Measurements from ENCODE around the gene TAF1L.
A peak's percentile ranks its signal among the peaks of the same experiment; 100 is the strongest.
"Not testable (repeated sequence)": the region's sequence is repeated elsewhere in the genome, so short reads cannot be mapped to it uniquely, and the experiment has no call there.

TAF1L gene, protein sequence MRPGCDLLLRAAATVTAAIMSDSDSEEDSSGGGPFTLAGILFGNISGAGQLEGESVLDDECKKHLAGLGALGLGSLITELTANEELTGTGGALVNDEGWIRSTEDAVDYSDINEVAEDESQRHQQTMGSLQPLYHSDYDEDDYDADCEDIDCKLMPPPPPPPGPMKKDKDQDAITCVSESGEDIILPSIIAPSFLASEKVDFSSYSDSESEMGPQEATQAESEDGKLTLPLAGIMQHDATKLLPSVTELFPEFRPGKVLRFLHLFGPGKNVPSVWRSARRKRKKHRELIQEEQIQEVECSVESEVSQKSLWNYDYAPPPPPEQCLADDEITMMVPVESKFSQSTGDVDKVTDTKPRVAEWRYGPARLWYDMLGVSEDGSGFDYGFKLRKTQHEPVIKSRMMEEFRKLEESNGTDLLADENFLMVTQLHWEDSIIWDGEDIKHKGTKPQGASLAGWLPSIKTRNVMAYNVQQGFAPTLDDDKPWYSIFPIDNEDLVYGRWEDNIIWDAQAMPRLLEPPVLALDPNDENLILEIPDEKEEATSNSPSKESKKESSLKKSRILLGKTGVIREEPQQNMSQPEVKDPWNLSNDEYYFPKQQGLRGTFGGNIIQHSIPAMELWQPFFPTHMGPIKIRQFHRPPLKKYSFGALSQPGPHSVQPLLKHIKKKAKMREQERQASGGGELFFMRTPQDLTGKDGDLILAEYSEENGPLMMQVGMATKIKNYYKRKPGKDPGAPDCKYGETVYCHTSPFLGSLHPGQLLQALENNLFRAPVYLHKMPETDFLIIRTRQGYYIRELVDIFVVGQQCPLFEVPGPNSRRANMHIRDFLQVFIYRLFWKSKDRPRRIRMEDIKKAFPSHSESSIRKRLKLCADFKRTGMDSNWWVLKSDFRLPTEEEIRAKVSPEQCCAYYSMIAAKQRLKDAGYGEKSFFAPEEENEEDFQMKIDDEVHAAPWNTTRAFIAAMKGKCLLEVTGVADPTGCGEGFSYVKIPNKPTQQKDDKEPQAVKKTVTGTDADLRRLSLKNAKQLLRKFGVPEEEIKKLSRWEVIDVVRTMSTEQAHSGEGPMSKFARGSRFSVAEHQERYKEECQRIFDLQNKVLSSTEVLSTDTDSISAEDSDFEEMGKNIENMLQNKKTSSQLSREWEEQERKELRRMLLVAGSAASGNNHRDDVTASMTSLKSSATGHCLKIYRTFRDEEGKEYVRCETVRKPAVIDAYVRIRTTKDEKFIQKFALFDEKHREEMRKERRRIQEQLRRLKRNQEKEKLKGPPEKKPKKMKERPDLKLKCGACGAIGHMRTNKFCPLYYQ (N-terminal part only)

DNA sequence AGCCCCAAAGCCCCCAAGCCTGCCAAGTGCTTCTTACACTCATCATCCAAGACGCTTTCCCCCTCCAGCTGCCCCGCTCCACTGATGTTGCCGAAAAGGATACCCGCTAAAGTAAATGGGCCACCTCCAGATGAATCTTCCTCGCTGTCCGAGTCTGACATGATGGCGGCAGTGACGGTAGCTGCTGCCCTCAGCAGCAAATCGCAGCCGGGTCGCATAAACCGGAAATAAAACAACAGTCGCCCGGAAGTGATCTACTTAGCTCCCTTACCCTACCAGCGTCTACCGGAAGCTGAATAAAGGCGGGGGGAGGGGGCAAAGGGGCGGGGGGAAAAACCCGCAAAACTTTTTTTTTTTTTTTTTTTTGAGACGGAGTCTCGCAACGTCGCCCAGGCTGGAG, at the start of gene TAF1L:
TSS of gene TAF1L (minus strand) at position 308 of the 400 bp plus-strand sequence. CDS start at position 218, 90 bp downstream.
- DNase-seq: no peak

DNA sequence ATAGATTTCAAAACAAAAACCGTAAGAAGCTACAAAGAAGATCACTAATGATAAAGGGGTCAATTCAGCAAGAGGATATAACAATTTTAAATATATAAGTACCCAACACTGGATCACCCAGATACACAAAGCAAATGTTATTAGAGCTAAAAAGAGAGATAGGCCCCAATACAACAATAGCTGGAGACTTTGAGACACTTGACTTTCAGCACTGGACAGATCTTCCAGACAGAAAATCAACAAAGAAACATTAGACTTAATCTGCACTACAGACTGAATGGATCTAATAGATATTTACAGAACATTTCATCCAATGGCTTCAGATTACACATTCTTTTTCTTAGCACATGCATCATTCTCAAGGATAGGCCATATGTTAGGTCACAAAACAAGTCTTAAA, 46.3 kb upstream of the TAF1L start:
- DNase-seq: no peak

DNA sequence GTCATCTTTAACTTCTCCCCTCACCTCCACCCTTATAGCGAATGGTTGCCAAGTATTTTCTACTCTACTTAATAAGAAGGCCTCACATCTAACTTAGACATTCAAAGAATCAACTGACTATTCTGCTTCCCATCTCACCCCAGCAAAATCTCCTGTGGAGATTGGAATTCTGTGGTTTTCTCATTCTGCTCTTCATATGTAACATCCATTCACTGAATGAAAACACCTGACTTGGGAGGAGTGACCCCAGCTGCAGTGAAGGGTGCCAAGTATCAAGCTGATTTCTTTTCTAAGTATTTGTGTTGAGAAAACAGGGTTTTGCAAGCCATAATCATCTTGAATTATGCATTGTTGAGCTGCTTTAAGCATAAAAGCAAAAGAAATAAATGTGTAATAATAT, 42.5 kb upstream of the TAF1L start:
- DNase-seq: no peak

- DNase-seq: no peak
Observed at GRCh38 chr9:32672469-32672868, 37.0 kb upstream of the TAF1L start.

- no peak for DNase-seq
Observed at GRCh38 chr9:32671333-32671732, 35.9 kb upstream of the TAF1L start.

GRCh38 chr9:32665101-32665500, 29.6 kb upstream of the TAF1L start:
- no peak for DNase-seq

DNA sequence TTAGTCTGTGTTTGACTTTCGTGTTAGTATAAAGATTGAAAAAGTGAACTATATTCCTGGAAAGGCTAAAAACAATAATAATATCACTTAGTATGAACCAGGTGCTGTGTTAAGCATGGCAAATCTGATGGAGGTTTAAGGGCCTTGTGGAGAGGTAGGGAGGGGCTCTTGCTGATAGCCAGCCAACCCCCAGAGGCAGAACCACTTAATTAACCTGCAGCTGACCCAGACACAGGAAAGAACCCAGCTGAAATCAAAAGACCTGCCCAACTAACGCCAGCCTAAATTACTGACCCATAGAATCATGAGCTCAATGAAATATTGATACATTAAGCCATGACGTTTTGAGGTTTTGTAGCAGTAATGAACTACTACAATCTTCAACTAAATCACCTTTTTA, 28.3 kb upstream of the TAF1L start:
- DNase-seq: no peak

DNA sequence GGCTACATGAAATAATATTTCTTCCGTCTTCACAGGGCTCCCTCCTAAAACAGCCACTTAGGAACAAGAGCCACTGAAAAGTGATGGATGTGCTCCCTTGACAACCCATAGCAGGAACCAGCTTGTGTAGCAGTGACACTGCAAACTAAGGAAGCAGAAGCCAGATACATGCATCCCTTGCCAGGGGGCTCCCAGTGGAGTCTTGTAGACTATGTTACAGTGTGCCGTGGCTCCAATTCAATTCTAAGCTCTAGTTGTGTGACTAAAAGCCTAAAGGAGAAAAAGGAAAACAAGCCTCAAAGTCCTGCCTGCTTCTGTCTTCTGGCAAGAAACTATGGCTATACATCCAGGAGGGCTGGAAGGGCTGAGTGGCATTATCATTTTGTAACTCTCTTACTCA, 12.2 kb upstream of the TAF1L start:
- DNase-seq: no peak

DNA sequence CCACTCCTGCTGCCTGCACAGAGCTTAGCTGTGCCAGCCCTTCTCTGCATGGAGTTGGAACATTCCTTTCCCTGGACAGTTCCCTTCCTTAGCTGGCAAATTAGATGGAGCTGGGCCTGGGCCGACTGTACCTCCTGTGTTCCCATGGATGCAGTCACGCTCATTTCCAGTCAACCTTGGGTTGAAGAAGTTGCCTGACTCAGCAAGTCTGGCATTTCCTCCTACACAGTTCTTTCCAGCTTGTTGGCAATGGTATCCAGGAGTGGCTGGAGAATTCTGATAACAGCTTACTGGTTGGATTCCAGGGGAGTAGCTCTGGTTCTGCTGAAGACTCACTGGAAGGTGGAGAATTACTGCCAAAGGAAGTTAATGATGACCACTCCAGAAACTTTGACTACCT, 9.2 kb upstream of the TAF1L start:
- peak; percentile 43 to 63 for DNase-seq

DNA sequence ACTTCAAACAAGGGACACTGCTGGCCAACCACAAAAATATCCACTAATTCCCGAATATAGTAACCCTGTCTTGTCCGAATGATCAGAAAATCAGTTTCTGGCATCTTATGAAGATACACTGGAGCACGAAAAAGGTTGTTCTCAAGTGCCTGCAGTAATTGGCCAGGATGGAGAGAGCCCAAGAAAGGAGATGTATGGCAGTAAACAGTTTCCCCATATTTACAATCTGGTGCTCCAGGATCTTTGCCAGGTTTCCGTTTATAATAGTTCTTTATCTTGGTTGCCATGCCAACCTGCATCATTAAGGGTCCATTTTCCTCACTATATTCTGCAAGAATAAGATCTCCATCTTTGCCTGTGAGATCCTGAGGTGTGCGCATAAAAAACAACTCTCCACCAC, 2.3 kb downstream of the TAF1L start:
- DNase-seq: not testable (repeated sequence)

GRCh38 chr9:32631991-32632390, 3.5 kb downstream of the TAF1L start:
- DNase-seq: no peak

DNA sequence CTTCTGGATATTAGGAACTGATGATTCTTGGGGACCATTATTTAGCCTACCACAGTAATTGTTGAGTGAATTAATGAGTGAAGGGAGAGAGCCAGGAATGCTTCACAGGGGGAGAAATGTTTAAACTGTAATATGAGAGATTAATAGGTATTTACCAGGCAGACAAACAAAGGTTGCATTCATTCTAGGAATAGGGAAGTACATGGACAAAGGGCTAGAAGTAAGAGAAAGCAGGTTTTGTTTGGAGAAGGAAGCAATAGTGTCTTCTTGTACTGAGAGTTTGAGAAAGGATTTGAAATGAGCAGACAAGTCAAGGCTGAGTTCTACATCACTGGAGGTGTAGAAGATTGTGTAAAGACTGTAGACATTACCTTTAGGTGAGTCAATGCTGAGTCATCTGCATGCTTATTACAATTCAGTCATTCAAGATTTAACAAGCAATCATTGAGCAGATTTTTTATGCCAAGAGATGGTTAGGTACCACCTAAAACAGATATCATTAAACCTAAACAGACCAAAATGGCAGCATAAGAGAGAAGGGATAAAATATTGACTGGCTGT, 8.0 kb downstream of the TAF1L start:
- peak in 1 of 2 experiments; percentile 0 for DNase-seq

DNA sequence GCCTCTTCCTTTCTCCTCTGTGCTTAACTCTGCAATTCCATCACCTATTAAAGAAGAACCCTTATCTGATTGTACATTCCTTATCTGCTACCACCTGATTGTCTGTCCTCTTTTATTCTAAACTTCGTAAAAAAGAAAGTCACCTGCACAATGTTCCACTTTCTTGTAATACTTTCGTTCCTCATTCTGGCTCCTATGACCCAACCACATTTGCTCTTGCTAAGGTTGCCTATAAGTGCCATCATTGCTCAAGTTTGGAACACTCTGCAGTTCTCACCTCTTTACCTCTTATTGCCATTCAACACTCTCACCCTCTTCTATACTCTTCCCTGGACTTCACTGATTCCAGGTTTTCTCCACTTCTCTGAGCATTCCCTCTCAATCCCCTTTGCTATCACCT, 10.1 kb downstream of the TAF1L start:
- no peak for DNase-seq

- no peak for DNase-seq
Observed at GRCh38 chr9:32622948-32623347, 12.5 kb downstream of the TAF1L start.

- no peak for DNase-seq
Observed at GRCh38 chr9:32618261-32618660, 17.2 kb downstream of the TAF1L start.

GRCh38 chr9:32606811-32607210, 28.7 kb downstream of the TAF1L start:
- no peak for DNase-seq

DNA sequence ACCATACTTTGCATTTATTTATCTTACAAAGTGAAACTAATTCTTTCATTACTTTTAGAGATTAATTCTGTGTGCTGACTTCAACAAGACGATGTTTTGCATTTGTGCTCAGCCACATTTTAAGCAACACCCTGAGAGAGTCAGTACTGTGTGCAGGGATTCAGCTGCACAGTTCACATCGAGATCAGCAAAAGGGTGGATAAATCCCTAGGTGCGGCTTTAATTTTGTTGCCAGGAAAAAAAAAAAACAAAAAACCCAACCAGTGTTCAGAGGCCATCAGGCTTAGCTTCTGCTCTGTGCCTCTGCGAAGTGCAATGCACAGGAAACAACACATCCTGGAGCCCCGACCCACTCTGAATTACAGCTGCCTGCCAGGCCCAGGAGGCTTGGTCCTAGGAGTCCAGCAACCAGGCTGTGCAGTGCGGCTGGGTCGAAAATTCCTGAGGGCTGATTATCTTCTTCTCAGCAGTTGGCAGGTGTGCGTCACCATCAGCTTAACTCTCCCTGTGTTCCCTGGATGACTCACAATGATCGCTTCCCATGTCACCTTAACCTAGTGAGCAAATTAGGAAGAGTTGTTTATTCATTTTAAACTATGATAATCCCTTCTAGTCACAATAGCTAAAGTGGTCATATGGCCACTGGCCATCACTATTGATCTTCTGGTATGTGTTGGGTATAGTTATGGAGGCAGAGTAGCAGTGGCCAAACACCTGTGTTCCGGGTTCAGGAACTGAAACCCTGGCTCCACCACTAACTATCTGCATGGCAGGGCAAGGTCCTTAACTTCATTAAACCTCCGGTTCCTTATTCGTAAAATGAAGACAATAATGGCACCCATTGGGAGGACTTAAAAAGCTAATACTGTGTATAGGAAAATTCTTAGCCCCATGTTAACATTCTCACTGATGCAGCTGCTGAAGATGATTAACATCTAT, 31.3 kb downstream of the TAF1L start:
- DNase-seq: no peak

- DNase-seq: not testable (repeated sequence)
Observed at GRCh38 chr9:32599021-32599420, 36.4 kb downstream of the TAF1L start.

DNA sequence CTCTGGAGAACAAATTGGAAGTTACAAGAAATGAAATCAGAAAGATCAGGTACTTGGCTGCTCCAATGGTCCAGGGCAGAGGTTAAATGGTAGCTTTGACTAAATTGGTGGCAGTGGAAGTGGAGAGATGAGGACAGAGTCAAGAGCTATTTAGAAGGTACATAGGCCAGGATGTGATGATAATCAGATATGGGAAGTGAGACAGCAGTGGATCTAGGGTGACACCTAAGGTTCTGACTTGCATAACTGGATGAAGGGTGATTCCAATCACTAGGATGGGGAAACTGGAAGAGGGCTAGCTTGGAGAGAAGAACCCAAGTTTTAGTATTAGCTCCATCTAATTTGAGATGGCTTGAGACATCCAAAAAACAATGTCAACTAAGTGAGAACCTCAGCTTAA, 38.5 kb downstream of the TAF1L start:
- no peak for DNase-seq

DNA sequence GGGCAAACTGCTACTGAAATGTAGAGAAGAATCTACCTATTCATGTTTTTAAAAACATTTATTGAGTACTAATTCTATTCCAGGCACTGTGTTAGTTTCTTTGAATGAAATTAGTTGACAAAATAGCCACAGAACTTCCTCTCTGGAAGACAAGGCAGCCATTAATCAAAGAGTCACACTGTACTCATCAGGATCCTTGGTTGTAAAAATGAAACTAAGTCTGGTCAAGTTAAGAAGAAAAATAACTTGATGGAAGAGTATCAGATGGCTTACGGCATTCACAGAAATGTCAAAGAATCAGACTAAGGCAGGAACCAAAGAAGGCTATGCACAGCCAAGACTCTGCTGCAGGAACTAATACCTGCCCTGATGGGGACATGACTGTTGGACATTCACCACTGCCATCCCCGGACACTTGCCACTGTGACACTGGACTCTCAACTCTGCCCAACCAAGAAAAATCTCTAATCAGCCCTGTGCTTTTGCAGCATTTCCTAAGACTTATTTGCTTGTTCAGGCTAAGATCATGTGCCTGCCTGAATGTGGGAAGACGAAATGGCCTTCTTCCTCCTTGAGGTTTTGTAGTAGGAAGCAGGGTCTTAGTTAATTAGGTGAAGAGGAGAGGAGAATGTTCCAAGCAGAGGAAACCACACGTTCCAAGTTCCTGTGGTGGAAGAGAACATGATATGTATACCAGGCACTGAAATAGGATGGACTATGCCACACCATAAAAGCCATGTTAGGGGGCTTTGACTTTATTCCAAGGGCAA, 39.2 kb downstream of the TAF1L start:
- DNase-seq: no peak

GRCh38 chr9:32590898-32591297, 44.6 kb downstream of the TAF1L start:
- no peak for DNase-seq

Measured in SW 1271 (cell line).